GM12864 (cell line): ENCODE data around the gene WSB2.
"Not testable (repeated sequence)": the region's sequence is repeated elsewhere in the genome, so short reads cannot be mapped to it uniquely, and the experiment has no call there.

Source experiments
- DNase-seq: peaks from one replicate; pipeline ENCODE4 v3.0.0-alpha.2; 2011; ENCODE audit warnings: low read depth
- H3K4me3 ChIP-seq: 2 replicates; pipeline ENCODE4 v1.5.1; 2011; ENCODE audit warnings: mild to moderate bottlenecking, low read depth, low read length, control low read depth
- CTCF ChIP-seq: IDR thresholded peaks from 2 replicates; pipeline ENCODE4 v1.5.1; 2011; ENCODE audit warnings: low read depth, mild to moderate bottlenecking, moderate library complexity, low read length, control low read depth, inconsistent platforms; ENCODE audit errors: missing control alignments

WSB2 gene

DNA sequence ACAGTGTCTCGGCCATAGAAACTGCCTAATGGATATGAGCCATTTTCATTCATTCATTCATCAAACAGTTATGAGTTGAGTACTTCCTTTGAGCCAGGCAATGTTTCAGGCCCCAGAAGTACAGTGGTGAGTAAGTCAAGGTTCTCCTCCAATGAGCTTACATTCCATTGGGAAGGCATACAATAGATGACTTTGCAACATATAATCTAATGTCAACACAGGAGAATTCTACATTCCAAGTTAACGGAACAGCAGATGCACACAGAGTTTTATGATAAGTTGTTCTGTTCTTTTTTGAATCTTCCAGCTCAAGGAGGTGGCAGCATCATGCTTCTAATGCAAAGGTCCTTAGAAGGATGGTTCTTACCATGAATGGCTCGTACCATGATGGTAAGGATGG, 47.7 kb downstream of the WSB2 start:
- no peak for DNase-seq
- no peak overlapping the region for H3K4me3 ChIP-seq
- no peak for TF ChIP-seq CTCF

DNA sequence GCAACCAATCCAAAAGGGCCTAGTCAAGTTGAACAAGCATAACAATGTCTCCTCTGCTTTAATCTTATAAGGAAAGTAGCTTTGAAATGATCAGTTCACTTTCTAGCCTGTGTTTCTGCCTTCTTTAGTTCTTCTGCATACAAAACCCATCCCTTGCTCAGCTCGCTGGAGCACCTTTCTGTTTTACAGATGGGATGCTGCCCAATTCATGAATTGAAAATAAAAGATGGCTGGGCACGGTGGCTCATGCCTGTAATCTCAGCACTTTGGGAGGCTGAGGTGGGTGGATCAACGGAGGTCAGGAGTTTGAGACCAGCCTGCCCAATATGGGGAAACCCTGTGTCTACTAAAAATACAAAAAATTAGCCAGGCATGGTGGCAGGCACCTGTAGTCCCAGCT, 49.0 kb downstream of the WSB2 start:
- TF ChIP-seq CTCF = no peak

DNA sequence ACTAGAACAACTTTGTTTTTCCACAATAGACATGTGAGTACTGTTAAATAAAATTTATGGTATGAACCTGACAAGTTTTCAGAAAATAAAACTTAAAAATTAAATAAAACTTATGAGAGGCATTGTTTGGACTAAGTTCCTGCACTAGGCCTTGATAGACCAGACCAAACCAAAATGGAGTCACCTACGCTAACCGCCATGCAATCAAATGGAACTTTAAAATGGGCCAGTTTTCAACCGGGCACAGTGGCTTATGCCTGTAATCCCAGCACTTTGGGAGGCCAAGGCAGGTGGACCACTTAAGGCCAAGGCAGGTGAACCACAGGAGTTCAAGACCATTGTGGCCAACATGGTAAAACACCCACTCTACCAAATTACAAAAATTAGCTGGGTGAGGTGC, 49.6 kb downstream of the WSB2 start:
- no peak overlapping the region for H3K4me3 ChIP-seq
- TF ChIP-seq CTCF = no peak
- DNase-seq = no peak

More for the DNA sequence above, 49.0 kb downstream of the WSB2 start:
- H3K4me3 ChIP-seq = no peak overlapping the region
- DNase-seq = no peak

DNA sequence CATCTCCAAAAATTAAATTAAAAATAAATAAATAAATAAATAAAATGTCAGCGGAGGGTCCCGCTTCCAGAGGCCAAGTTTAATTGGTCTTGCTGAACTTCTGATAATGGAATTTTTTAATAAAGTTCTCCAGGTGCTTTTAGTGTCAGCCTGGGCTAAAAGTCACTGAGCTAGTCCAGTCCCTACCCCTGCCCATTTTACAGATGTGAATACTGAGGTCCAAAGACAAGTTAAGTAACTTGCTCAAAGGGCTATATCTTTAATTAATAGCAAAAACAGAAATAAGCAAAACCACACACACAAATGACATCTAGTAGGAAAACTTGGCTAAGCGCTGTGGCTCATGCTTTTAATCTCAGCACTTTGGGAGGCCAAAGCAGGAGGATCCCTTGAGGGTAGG, 50.1 kb downstream of the WSB2 start:
- H3K4me3 ChIP-seq = no peak overlapping the region
- no peak for TF ChIP-seq CTCF
- no peak for DNase-seq

- H3K4me3 ChIP-seq, DNase-seq: not testable (repeated sequence)
These were observed 61.2 kb downstream of the WSB2 start for GRCh38 chr12:117999806-118000205.

DNA sequence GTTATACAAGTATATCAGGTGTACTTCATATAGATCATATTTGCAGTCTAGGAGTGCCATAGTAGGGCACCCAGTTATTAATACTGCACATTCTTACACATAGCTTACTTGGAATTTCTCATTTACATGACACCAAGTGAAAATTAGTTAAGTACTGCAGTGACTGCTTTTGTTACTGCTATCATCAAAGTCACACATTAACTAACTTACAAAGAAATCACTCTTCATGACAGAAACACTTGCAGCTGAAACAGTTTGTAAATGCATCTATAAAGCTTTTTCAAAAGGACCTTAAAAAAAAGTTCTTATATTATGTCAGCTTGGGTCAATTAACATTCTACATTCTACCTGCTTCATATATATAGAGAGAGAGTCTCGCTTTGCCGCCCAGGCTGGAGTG, 62.3 kb downstream of the WSB2 start:
- DNase-seq = no peak
- H3K4me3 ChIP-seq = no peak overlapping the region
- TF ChIP-seq CTCF = no peak

GRCh38 chr12:117994551-117995438, 66.2 kb downstream of the WSB2 start:
- TF ChIP-seq CTCF = no peak
- DNase-seq = no peak
- no peak overlapping the region for H3K4me3 ChIP-seq
